PC-9 (cell line): ENCODE measurements around the gene TFAM.

Source experiments
- EZH2 ChIP-seq: fragments of 200-600 bp; sonication (generic); IDR thresholded peaks from 2 replicates; pipeline ENCODE4 v1.8.0; 2017; ENCODE audit warnings: antibody characterized with exemption, low read depth
- TF ChIP-seq, protein P1 (sequence below): fragments of 200-600 bp; sonication (generic); conservative IDR thresholded peaks from 2 replicates; pipeline ENCODE4 v1.6.1; 2017; ENCODE audit warnings: mixed run types, antibody characterized with exemption, mild to moderate bottlenecking, moderate library complexity

DNA sequence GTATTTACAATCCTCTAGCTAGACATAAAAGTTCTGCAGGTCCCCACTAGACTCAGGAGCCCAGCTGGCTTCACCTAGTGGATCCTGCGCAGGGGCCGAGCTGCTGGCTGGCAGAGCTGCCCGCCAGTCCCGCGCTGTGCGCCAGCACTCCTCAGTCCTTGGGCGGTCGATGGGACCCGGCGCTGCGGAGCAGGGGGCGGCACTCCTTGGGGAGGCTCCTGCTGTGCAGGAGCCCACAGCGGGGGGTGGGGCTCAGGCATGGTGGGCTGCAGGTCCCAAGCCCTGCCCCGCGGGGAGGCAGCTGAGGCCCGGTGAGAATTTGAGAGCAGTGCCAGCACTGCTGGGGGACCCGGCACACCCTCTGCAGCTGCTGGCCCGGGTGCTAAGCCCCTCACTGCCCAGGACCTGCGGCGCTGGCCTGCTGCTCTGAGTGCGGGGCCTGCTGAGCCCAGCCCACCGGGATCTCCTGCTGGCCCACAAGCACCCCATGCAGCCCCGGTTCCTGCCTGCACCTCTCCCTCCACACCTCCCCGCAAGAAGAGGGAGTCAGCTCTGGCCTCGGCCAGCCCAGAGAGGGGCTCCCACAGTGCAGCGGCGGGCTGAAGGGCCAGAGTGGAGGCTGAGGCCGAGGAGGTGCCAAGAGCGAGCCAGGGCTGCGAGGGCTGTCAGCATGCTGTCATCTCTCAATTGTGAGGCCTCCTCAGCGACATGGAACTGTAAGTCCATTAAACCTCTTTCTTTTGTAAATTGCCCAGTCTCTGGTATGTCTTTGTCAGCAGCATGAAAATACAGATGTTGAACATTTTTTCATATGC lies 63.1 kb downstream of the TFAM start:
- TF ChIP-seq EZH2 = no peak
- TF ChIP-seq, protein P1, sequence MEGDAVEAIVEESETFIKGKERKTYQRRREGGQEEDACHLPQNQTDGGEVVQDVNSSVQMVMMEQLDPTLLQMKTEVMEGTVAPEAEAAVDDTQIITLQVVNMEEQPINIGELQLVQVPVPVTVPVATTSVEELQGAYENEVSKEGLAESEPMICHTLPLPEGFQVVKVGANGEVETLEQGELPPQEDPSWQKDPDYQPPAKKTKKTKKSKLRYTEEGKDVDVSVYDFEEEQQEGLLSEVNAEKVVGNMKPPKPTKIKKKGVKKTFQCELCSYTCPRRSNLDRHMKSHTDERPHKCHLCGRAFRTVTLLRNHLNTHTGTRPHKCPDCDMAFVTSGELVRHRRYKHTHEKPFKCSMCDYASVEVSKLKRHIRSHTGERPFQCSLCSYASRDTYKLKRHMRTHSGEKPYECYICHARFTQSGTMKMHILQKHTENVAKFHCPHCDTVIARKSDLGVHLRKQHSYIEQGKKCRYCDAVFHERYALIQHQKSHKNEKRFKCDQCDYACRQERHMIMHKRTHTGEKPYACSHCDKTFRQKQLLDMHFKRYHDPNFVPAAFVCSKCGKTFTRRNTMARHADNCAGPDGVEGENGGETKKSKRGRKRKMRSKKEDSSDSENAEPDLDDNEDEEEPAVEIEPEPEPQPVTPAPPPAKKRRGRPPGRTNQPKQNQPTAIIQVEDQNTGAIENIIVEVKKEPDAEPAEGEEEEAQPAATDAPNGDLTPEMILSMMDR = no peak
